Activated naive CD8-positive, alpha-beta T cell (primary cell): ENCODE results near the gene VGLL1.

Experiments
- H3K27ac Mint-ChIP-seq: one replicate; pipeline ENCODE4 v1.8.0; 2021; ENCODE audit warnings: mixed read lengths
- H3K27me3 Mint-ChIP-seq: one replicate; pipeline ENCODE4 v1.8.0; 2021; ENCODE audit warnings: mixed read lengths
- H3K36me3 Mint-ChIP-seq: one replicate; pipeline ENCODE4 v1.8.0; 2021; ENCODE audit warnings: mixed read lengths
- H3K4me1 Mint-ChIP-seq: one replicate; pipeline ENCODE4 v1.8.0; 2021; ENCODE audit warnings: low read depth, mixed read lengths
- H3K4me3 Mint-ChIP-seq: one replicate; pipeline ENCODE4 v1.8.0; 2021; ENCODE audit warnings: mild to moderate bottlenecking, mixed read lengths
- H3K9me3 Mint-ChIP-seq: one replicate; pipeline ENCODE4 v1.8.0; 2021; ENCODE audit warnings: low read depth, mixed read lengths

The VGLL1 gene

GRCh38 chrX:136531951-136532350, at the start of gene VGLL1:
Gene VGLL1 (plus strand): TSS chrX:136532215. CDS start chrX:136536021, 3,806 bp downstream.
- Mint-ChIP-seq H3K27ac (no peak within 1 kb of the TSS), H3K36me3 (no peaks in the 10 kb centered on the region), H3K4me1 (no peaks in the 10 kb centered on the region), H3K4me3 (no peak within 1 kb of the TSS), H3K9me3 (no peaks in the 10 kb centered on the region), H3K27me3 (no peaks in the 10 kb centered on the region)

- H3K9me3 Mint-ChIP-seq: no peaks in the 10 kb centered on the region
- no peaks in the 10 kb centered on the region for H3K36me3 Mint-ChIP-seq
- H3K4me1 Mint-ChIP-seq: no peaks in the 10 kb centered on the region
- H3K4me3 Mint-ChIP-seq: no peak within 1 kb of the TSS
- peaks cover 22% of the 10 kb centered on the region for H3K27me3 Mint-ChIP-seq
- H3K27ac Mint-ChIP-seq: no peak within 1 kb of the TSS
Measured at GRCh38 chrX:136487647-136488046, 44.4 kb upstream of the VGLL1 start, which contains the start of gene BRS3. Gene BRS3 (plus strand): TSS chrX:136487947. CDS start chrX:136488115, 168 bp downstream.

GRCh38 chrX:136488706-136489105, 43.3 kb upstream of the VGLL1 start:
- H3K36me3 Mint-ChIP-seq: no peaks in the 10 kb centered on the region
- no peaks in the 10 kb centered on the region for H3K9me3 Mint-ChIP-seq
- peaks cover 22% of the 10 kb centered on the region for H3K27me3 Mint-ChIP-seq
- H3K4me1 Mint-ChIP-seq: no peaks in the 10 kb centered on the region
- H3K4me3 Mint-ChIP-seq: no peak overlapping the region
- H3K27ac Mint-ChIP-seq: no peak overlapping the region

- Mint-ChIP-seq H3K27me3 (peaks cover 20% of the 10 kb centered on the region), H3K27ac (no peak overlapping the region), H3K36me3 (no peaks in the 10 kb centered on the region), H3K9me3 (no peaks in the 10 kb centered on the region), H3K4me3 (no peak overlapping the region), H3K4me1 (peaks cover 5% of the 10 kb centered on the region)
Measured at GRCh38 chrX:136491832-136492231, 40.2 kb upstream of the VGLL1 start.

- Mint-ChIP-seq H3K4me1 (peaks cover 5% of the 10 kb centered on the region), H3K9me3 (no peaks in the 10 kb centered on the region), H3K4me3 (no peak overlapping the region), H3K36me3 (no peaks in the 10 kb centered on the region), H3K27ac (no peak overlapping the region), H3K27me3 (peaks cover 17% of the 10 kb centered on the region)
Measured at GRCh38 chrX:136493011-136493410, 39.0 kb upstream of the VGLL1 start.

GRCh38 chrX:136495043-136495442, 37.0 kb upstream of the VGLL1 start:
- peaks cover 7% of the 10 kb centered on the region for H3K27me3 Mint-ChIP-seq
- peaks cover 18% of the 10 kb centered on the region for H3K4me1 Mint-ChIP-seq
- H3K27ac Mint-ChIP-seq: no peak overlapping the region
- H3K9me3 Mint-ChIP-seq: no peaks in the 10 kb centered on the region
- no peaks in the 10 kb centered on the region for H3K36me3 Mint-ChIP-seq
- peak overlapping the region; percentile 53 for H3K4me3 Mint-ChIP-seq

GRCh38 chrX:136496186-136496763, 35.7 kb upstream of the VGLL1 start:
- Mint-ChIP-seq H3K27me3 (no peaks in the 10 kb centered on the region), H3K4me3 (peak overlapping the region; percentile 91), H3K4me1 (peaks cover 21% of the 10 kb centered on the region), H3K36me3 (no peaks in the 10 kb centered on the region), H3K27ac (peak overlapping the region; percentile 93), H3K9me3 (no peaks in the 10 kb centered on the region)

GRCh38 chrX:136496764-136497555, 35.1 kb upstream of the VGLL1 start:
- H3K36me3 Mint-ChIP-seq: peaks cover 3% of the 10 kb centered on the region
- H3K9me3 Mint-ChIP-seq: no peaks in the 10 kb centered on the region

GRCh38 chrX:136497556-136498052, 34.4 kb upstream of the VGLL1 start, which contains the start of gene HTATSF1:
Gene HTATSF1 (plus strand): TSS chrX:136497592. CDS start chrX:136497685, 93 bp downstream.
- peaks cover 23% of the 10 kb centered on the region for H3K4me1 Mint-ChIP-seq
- peaks cover 3% of the 10 kb centered on the region for H3K36me3 Mint-ChIP-seq
- no peaks in the 10 kb centered on the region for H3K27me3 Mint-ChIP-seq
- peak within 1 kb of the TSS; percentile 93 for H3K27ac Mint-ChIP-seq
- H3K4me3 Mint-ChIP-seq: peak within 1 kb of the TSS; percentile 96
- H3K9me3 Mint-ChIP-seq: no peaks in the 10 kb centered on the region

More at GRCh38 chrX:136496764-136497555, 35.1 kb upstream of the VGLL1 start:
- H3K4me1 Mint-ChIP-seq: peaks cover 23% of the 10 kb centered on the region
- H3K27ac Mint-ChIP-seq: peak overlapping the region; percentile 93
- no peaks in the 10 kb centered on the region for H3K27me3 Mint-ChIP-seq
- peak overlapping the region; percentile 96 for H3K4me3 Mint-ChIP-seq

- peaks cover 10% of the 10 kb centered on the region for H3K4me1 Mint-ChIP-seq
- no peak overlapping the region for H3K4me3 Mint-ChIP-seq
- H3K9me3 Mint-ChIP-seq: no peaks in the 10 kb centered on the region
- no peak overlapping the region for H3K27ac Mint-ChIP-seq
- H3K36me3 Mint-ChIP-seq: no peaks in the 10 kb centered on the region
- H3K27me3 Mint-ChIP-seq: no peaks in the 10 kb centered on the region
Measured at GRCh38 chrX:136519069-136519468, 12.9 kb upstream of the VGLL1 start.

GRCh38 chrX:136523770-136524169, 8.2 kb upstream of the VGLL1 start:
- Mint-ChIP-seq H3K27ac (no peak overlapping the region), H3K4me3 (no peak overlapping the region), H3K27me3 (no peaks in the 10 kb centered on the region), H3K9me3 (no peaks in the 10 kb centered on the region), H3K4me1 (peaks cover 10% of the 10 kb centered on the region), H3K36me3 (no peaks in the 10 kb centered on the region)

GRCh38 chrX:136525738-136526606, 6.0 kb upstream of the VGLL1 start:
- Mint-ChIP-seq H3K4me3 (no peak overlapping the region), H3K4me1 (peaks cover 10% of the 10 kb centered on the region), H3K36me3 (no peaks in the 10 kb centered on the region), H3K9me3 (no peaks in the 10 kb centered on the region), H3K27ac (no peak overlapping the region), H3K27me3 (no peaks in the 10 kb centered on the region)

GRCh38 chrX:136528645-136529315, 3.2 kb upstream of the VGLL1 start:
- peaks cover under 1% of the 10 kb centered on the region for H3K4me1 Mint-ChIP-seq
- no peaks in the 10 kb centered on the region for H3K9me3 Mint-ChIP-seq
- H3K27ac Mint-ChIP-seq: peak overlapping the region; percentile 54
- H3K27me3 Mint-ChIP-seq: no peaks in the 10 kb centered on the region
- H3K4me3 Mint-ChIP-seq: no peak overlapping the region
- H3K36me3 Mint-ChIP-seq: no peaks in the 10 kb centered on the region

- H3K27ac Mint-ChIP-seq: no peak overlapping the region
Measured at GRCh38 chrX:136529795-136530194, 2.2 kb upstream of the VGLL1 start.

More at GRCh38 chrX:136529795-136530194, 2.2 kb upstream of the VGLL1 start:
- Mint-ChIP-seq H3K9me3 (no peaks in the 10 kb centered on the region), H3K27me3 (no peaks in the 10 kb centered on the region), H3K36me3 (no peaks in the 10 kb centered on the region), H3K4me1 (no peaks in the 10 kb centered on the region), H3K4me3 (no peak overlapping the region)
